Measurements from ENCODE around the gene SLCO2A1.
A peak's percentile ranks its signal among the peaks of the same experiment; 100 is the strongest.

The SLCO2A1 gene

GRCh38 chr3:134056464-134056891, 26.8 kb upstream of the SLCO2A1 start:
- no peaks in the 10 kb centered on the region for H3K36me3 ChIP-seq
- H3K27me3 ChIP-seq: no peaks in the 10 kb centered on the region
- H3K27ac ChIP-seq: no peak overlapping the region
- H4K20me1 ChIP-seq: no peaks in the 10 kb centered on the region
- peaks cover 0 to 14% (median 6%) of the 10 kb centered on the region in 11 experiments; a peak in 7 of 22 replicates for H3K9me3 ChIP-seq (replicated peaks in 1 of 11)
- no peak overlapping the region for H3K9ac ChIP-seq
- no peak overlapping the region for H3K4me2 ChIP-seq
- TF ChIP-seq Cebpa-rat (IDR thresholded peaks at IDR 0.05): no peak
- H3K4me3 ChIP-seq: no peak overlapping the region
- H3K4me1 ChIP-seq: peaks cover 0 to 10% (median 6%) of the 10 kb centered on the region in 10 experiments; a peak in 11 of 20 replicates

GRCh38 chr3:134055661-134056060, 25.9 kb upstream of the SLCO2A1 start:
- Histone ChIP-seq H3K27me3 (no peaks in the 10 kb centered on the region), H3K27ac (no peak overlapping the region), H3K9ac (no peak overlapping the region), H3K9me3 (replicated peaks in 1 of 11) (peaks cover 0 to 14% (median 6%) of the 10 kb centered on the region in 11 experiments; a peak in 8 of 22 replicates), H3K4me2 (no peak overlapping the region), H3K4me1 (peaks cover 0 to 10% (median 6%) of the 10 kb centered on the region in 10 experiments; a peak in 11 of 20 replicates), H3K4me3 (no peak overlapping the region), H3K36me3 (no peaks in the 10 kb centered on the region), H4K20me1 (no peaks in the 10 kb centered on the region)
- no peak for TF ChIP-seq Cebpa-rat (IDR thresholded peaks at IDR 0.05)

GRCh38 chr3:134054881-134055280, 25.2 kb upstream of the SLCO2A1 start:
- no peaks in the 10 kb centered on the region for H4K20me1 ChIP-seq
- no peak overlapping the region for H3K27ac ChIP-seq
- no peaks in the 10 kb centered on the region for H3K27me3 ChIP-seq
- peaks cover 0 to 14% (median 6%) of the 10 kb centered on the region in 11 experiments; a peak in 8 of 22 replicates for H3K9me3 ChIP-seq (replicated peaks in 1 of 11)
- peaks cover 0 to 10% (median 6%) of the 10 kb centered on the region in 10 experiments; a peak in 11 of 20 replicates for H3K4me1 ChIP-seq
- H3K36me3 ChIP-seq: no peaks in the 10 kb centered on the region
- H3K4me2 ChIP-seq: peak overlapping the region in 8 of 11 experiments; percentile 7 to 51 (median 32); a peak in 11 of 22 replicates
- no peak overlapping the region for H3K9ac ChIP-seq
- TF ChIP-seq Cebpa-rat (IDR thresholded peaks at IDR 0.05): no peak
- no peak overlapping the region for H3K4me3 ChIP-seq

DNA sequence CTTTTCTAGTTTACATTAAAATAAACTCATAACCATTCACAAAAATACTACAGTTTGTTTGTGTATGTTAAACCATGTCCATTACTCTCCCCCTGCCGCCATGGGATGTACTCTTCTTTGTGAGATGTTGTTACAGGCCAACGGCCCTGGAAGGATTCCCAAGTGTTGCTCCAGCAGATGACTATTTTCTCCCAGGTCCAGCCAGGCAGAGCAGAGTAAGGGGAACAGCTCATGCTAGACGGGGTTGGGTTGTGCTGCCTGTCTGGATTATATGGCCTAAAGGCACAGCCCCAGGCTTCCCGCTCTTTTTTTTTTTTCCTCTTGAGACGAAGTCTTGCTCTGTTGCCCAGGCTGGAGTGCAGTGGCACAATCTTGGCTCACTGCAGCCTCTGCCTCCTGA, 24.5 kb upstream of the SLCO2A1 start:
- peak overlapping the region in 4 of 11 experiments; percentile 7 to 48 (median 45); a peak in 5 of 22 replicates for H3K4me2 ChIP-seq
- no peaks in the 10 kb centered on the region for H3K36me3 ChIP-seq
- H3K4me3 ChIP-seq: no peak overlapping the region
- no peaks in the 10 kb centered on the region for H3K27me3 ChIP-seq
- H4K20me1 ChIP-seq: no peaks in the 10 kb centered on the region
- H3K9ac ChIP-seq: no peak overlapping the region
- no peak overlapping the region for H3K27ac ChIP-seq
- no peak for TF ChIP-seq Cebpa-rat (IDR thresholded peaks at IDR 0.05)
- peaks cover 0 to 10% (median 6%) of the 10 kb centered on the region in 10 experiments; a peak in 11 of 20 replicates for H3K4me1 ChIP-seq
- peaks cover 0 to 14% (median 6%) of the 10 kb centered on the region in 11 experiments; a peak in 8 of 22 replicates for H3K9me3 ChIP-seq (replicated peaks in 1 of 11)

- H3K27me3 ChIP-seq: no peaks in the 10 kb centered on the region
- no peaks in the 10 kb centered on the region for H4K20me1 ChIP-seq
- H3K9me3 ChIP-seq (replicated peaks in 1 of 11): peaks cover 0 to 18% (median 6%) of the 10 kb centered on the region in 11 experiments; a peak in 9 of 22 replicates
- no peak overlapping the region for H3K4me3 ChIP-seq
- no peak overlapping the region for H3K27ac ChIP-seq
- H3K36me3 ChIP-seq: no peaks in the 10 kb centered on the region
- no peak overlapping the region for H3K9ac ChIP-seq
- H3K4me1 ChIP-seq: peaks cover 0 to 9% (median 6%) of the 10 kb centered on the region in 10 experiments; a peak in 11 of 20 replicates
- no peak for TF ChIP-seq Cebpa-rat (IDR thresholded peaks at IDR 0.05)
- no peak overlapping the region for H3K4me2 ChIP-seq
Measured at GRCh38 chr3:134052370-134052769, 22.6 kb upstream of the SLCO2A1 start.

DNA sequence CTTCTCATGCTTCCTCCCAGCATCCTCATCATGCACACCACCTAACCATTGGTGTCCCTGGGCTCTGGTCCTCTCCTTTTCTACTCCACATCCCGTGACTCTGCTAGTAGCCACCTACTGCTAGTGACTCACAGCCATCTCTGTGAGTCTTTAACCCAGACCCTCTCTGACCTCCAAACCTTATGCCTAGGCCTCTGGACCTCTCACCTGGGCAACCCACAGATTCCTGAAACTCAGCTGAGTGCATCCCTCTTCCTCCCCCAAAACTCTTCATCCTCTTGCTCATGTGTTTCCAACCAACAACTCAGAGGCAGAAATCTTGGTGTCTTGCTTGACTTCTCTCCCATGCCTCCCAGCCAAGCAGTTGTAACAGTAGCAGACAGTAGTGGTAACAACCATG, 20.0 kb upstream of the SLCO2A1 start:
- Histone ChIP-seq H4K20me1 (no peaks in the 10 kb centered on the region), H3K9me3 (replicated peaks in 1 of 11) (peaks cover 22 to 39% (median 28%) of the 10 kb centered on the region in 11 experiments), H3K27ac (no peak overlapping the region), H3K4me3 (no peak overlapping the region), H3K27me3 (no peaks in the 10 kb centered on the region), H3K9ac (no peak overlapping the region), H3K4me1 (peaks cover 0 to 4% (median 2%) of the 10 kb centered on the region in 10 experiments; a peak in 11 of 20 replicates), H3K36me3 (no peaks in the 10 kb centered on the region), H3K4me2 (no peak overlapping the region)
- no peak for TF ChIP-seq Cebpa-rat (IDR thresholded peaks at IDR 0.05)

GRCh38 chr3:134048278-134048996, 18.7 kb upstream of the SLCO2A1 start:
- Histone ChIP-seq H3K9ac (no peak overlapping the region), H3K4me3 (no peak overlapping the region), H3K27ac (no peak overlapping the region), H3K9me3 (replicated peaks in 1 of 11) (peaks cover 30 to 45% (median 37%) of the 10 kb centered on the region in 11 experiments), H3K36me3 (0 out of 22 replicates have a peak, but pooled peaks cover 0 to under 1% (median 0%) of the 10 kb centered on the region in 11 experiments), H4K20me1 (no peaks in the 10 kb centered on the region), H3K4me1 (no peaks in the 10 kb centered on the region), H3K27me3 (no peaks in the 10 kb centered on the region), H3K4me2 (no peak overlapping the region)
- TF ChIP-seq Cebpa-rat (IDR thresholded peaks at IDR 0.05): no peak

DNA sequence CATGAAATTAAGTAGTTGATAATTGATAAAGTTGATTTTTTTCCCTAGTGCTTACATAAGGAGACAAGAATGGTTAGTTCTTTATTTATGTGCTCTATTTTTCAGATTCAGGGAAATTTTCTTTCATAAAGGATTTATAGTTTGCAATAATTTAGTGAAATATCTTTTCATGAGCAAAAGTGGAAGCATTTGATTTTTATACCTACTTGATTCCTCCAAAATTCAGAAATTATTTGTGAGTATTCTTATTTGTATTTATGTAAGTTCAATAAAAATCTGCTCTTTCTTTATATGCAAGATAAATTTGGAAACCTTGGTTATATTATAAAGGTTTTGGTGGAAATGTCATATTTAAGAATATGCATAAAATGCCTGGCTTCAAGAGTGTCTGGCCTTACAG, 14.7 kb upstream of the SLCO2A1 start:
- Histone ChIP-seq H3K27me3 (no peaks in the 10 kb centered on the region), H3K9me3 (replicated peaks in 1 of 11) (peaks cover 59 to 74% (median 67%) of the 10 kb centered on the region in 11 experiments), H3K4me2 (no peak overlapping the region), H3K36me3 (peaks cover 0 to 4% (median 0%) of the 10 kb centered on the region in 11 experiments; a peak in 1 of 22 replicates), H3K9ac (no peak overlapping the region), H4K20me1 (no peaks in the 10 kb centered on the region), H3K27ac (no peak overlapping the region), H3K4me1 (no peaks in the 10 kb centered on the region), H3K4me3 (no peak overlapping the region)
- TF ChIP-seq Cebpa-rat (IDR thresholded peaks at IDR 0.05): no peak

- H3K4me3 ChIP-seq: no peak overlapping the region
- H3K27me3 ChIP-seq: no peaks in the 10 kb centered on the region
- H3K9ac ChIP-seq: no peak overlapping the region
- no peak overlapping the region for H3K4me2 ChIP-seq
- H3K4me1 ChIP-seq: no peaks in the 10 kb centered on the region
- TF ChIP-seq Cebpa-rat (IDR thresholded peaks at IDR 0.05): no peak
- H3K36me3 ChIP-seq: peaks cover 0 to 4% (median 0%) of the 10 kb centered on the region in 11 experiments; a peak in 1 of 22 replicates
- no peak overlapping the region for H3K27ac ChIP-seq
- H3K9me3 ChIP-seq (replicated peaks in 1 of 11): peaks cover 38 to 53% (median 48%) of the 10 kb centered on the region in 11 experiments
- no peaks in the 10 kb centered on the region for H4K20me1 ChIP-seq
Measured at GRCh38 chr3:134040066-134040465, 10.3 kb upstream of the SLCO2A1 start.
